SKM-1 treated with dmso at 0.1 percent for 144 hours (cell line): ENCODE data around the gene SMCHD1.
"Not testable (repeated sequence)": the region's sequence is repeated elsewhere in the genome, so short reads cannot be mapped to it uniquely, and the experiment has no call there.

Experiments
- DNase-seq: peaks from one replicate; lab custom pipeline; 2025; ENCODE audit not compliant: unreplicated experiment; lab: John Stamatoyannopoulos, UW

The SMCHD1 gene

DNA sequence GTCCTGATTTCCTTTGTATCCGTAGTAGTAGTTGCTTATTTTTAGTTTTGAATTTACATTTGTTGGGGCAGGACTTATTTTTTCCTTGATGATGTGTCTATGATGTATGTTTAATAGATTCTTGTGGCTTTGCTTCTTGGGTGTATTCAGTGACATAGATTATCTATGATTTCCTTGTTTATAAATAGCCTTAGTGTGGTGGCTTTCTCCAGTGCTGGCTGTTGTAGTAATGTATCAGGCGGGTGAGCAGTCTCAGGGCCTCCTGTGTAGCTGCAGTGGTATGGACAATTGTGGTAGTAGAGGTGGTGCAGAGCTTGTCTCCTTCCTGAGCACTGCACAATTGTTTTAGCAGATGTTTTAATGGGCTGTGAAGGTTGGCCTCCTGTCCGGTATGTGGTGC, 60.5 kb downstream of the SMCHD1 start:
- DNase-seq = no peak

DNA sequence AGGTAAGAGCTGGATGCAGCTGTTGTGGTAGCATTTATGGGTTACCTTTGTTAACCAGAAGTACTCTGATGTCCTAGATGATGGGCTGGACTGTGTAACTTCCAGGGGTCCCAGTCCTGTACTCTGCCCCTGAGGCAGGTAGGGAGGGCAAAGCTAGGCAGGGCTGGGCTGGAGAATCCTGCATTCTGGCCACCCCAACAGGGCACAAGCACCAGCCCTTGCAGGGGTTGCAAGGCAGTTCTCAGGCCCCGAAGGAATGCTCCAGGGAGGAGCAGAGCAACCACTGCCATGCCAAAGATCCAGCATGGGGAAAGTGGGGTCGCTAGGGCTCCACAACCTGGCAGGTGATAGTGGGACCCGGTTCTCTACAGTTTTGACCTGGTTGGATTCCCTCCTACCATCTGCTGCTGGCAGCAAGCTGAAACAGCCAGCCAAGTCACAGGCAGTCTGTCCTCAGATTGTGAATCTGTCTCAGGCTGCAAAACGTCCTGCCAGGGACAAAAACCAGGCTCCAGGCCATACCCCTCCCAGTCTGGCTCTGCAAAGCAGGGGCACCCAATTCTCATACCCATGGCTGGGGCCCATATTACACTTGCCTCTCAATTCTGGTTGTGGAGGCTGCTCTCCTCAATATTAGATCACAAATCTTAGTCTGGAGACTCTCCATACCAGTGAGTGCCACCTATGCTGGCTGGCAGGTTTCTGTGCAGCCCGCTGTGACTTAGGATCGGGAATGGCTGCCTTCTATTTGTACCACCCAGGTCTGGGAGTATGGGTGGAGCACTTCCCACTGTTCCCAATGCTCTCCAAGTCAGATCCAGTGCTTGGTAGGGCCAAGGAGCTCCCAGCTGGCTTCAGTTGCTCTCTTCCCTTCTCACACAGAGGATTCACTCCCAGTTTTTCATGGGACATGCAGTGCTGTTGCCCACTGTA, 61.1 kb downstream of the SMCHD1 start:
- no peak for DNase-seq

DNA sequence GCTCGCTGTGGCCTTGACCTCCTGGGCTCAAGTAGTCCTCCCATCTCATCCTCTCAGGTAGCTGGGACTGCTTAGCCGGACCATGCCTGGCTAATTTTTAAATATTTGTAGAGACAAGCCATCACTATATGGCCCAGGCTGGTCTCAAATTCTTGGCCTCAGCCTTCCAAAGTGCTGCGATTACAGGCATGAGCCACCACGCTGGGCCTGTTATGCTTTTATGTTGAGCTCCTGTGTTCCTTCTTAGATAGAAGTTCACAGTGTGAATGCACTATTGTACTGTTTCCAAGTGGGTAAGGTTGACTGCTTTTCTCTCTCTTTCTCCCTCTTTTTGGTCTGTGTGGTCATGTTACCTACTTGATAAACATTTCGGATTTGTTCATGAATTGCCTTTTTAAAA, 61.9 kb downstream of the SMCHD1 start:
- no peak for DNase-seq

DNA sequence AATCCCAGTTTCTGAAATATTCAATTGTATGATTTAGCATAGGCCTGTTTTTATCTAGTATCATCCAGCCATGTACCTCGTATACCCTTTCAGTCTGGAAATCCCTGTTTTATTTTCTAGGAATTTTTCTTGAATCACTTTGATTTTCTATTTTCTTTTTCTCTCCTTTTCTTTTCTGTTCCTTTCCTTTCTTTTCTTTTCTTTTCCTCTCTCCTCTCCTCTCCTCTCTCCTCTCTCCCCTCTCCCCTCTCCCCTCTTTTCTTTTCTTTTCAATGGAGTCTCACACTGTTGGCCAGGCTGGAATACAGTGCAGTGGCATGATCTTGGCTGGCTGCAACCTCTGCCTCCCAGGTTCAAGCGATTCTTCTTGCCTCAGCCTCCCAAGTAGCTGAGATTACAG, 63.5 kb downstream of the SMCHD1 start:
- no peak for DNase-seq

DNA sequence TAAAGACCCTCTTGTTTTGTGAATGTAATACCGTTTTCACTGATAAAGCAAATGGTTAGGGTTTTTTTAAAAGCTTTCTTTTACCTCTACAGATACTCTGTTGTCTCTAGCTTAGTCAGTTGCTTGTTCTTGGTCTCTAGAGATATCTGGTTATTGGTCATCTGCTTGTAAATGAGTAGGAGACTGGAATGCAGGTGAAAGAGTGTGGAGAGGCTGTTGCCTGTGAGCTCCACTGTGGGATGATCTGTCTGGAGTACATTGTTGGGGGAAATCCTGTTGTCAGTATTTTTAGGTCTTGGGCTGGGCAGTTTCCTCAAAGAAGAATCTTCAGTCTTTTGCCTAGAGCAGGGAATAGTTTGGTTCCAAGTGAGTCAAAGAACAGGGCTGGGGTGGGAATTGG, 67.7 kb downstream of the SMCHD1 start:
- DNase-seq = no peak

DNA sequence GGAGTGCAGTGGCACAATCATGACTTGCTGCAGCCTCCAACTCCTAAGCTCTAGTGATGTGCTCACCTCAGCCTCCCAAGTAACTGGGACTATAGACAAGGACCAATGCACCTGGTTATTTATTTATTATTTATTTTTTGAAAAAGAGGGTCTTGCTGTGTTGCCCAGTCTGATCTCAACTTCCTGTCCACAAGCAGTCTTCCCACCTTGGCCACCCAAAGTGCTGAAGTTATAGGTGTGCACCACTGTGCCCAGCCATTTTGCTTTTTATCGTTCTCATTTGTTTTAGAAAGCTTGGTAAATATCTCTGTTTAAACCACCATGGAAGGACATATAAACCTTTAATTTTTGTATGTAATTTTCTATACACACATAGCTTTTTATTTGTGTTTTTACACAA, 74.2 kb downstream of the SMCHD1 start:
- DNase-seq = no peak

DNA sequence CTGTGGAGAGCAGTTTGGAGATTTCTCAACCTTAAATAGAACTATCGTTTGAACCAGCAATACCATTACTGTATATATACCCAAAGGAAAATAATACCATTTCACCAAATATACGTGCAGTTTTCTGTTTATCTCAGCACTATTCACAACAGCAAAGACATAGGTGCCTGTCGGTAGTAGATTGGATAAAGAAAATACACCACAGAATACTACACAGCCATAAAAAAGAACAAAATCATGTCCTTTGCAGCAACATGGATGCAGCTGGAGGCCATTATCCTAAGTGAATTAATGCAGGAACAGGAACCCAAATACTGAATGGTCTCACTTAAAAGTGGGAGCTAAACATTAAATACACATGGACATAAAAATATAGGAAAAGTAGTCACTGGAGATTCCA, 81.3 kb downstream of the SMCHD1 start:
- no peak for DNase-seq

DNA sequence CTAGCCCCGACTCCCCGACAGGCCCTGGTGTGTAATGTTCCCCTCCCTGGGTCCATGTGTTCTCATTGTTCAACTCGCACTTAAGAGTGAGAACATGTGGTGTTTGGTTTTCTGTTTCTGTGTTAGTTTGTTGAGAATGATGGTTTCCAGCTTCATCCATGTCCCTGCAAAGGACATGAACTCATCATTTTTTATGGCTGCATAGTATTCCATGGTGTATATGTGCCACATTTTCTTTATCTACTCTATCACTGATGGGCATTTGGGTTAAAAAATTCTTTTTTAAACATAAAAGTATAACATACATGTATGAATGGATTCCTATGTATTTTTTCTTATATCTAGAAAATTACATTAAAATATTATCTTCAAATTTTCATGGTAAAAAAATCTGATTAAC, 84.6 kb downstream of the SMCHD1 start:
- DNase-seq = not testable (repeated sequence)

DNA sequence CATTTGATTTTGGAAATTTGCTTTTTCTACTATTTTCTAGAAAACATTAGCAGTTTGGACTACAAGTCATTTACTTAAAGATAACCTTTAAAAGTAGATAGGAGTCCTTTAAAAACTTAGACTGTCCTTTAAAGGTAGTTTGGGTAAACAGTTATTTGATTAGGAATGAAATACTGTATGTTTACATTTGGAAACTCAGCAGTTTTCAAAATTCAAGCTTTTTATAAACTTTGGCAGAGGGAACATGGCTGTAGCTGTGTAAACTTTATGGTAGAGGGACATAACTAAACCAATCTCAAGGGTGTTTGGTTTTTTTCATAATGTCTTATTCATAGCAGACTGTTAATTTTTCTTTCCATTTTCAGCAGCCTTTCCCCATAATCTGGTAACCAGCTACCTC, 90.7 kb downstream of the SMCHD1 start:
- no peak for DNase-seq

DNA sequence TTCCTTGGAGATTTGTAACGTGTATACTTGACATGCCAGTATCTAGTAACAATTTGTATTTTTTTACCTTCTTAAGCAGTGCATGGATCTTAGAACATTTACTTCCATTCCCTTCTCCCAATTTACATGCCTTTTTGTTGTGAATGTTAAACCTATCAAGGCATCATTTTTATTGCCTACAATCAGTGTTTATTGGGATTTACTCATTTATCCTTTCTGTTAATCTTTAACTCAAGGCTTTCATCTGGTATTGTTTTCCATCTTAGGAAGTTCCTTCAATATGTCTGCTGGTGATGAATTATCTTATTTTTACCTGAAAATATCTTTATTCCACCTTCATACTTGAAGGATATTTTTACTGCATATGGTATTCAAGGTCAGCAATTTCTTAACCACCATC, 102.8 kb downstream of the SMCHD1 start:
- no peak for DNase-seq

DNA sequence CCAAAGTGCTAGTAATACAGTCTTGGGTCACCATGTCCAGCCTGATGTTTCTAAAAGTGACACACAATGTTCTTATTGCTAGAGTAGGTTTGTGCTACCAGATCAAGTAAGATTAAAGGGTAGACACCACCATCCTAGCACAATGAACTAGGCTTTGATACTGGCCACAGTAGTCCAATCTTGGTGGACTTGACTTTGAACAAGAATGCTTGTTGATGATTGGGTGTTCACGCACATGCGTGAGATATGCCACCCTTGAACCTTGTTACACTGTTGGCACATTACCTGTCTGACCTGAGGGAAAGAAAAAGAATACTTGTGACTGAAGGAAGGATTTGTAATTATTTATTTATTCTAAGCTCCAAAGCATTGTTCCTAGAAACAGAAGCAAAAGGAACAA, 119.1 kb downstream of the SMCHD1 start:
- DNase-seq = no peak

DNA sequence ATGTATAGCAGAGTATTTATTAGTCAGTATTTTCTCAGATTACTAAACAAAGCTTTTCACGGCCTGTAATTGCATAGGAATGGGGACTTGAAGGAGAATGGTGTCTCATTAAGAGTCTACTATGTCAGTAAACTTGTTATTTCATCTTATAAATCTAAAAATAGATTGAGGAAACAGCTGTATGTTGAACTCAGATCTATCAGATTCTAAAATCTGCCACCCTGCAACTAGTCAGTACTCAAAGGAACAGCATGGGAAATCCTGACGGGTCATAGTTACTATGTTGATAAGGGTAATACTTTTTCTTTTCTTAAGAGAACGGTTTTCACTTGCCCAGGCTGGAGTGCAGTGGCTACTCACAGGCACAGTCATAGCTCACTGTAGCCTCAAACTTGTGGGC, 121.1 kb downstream of the SMCHD1 start:
- DNase-seq = no peak

DNA sequence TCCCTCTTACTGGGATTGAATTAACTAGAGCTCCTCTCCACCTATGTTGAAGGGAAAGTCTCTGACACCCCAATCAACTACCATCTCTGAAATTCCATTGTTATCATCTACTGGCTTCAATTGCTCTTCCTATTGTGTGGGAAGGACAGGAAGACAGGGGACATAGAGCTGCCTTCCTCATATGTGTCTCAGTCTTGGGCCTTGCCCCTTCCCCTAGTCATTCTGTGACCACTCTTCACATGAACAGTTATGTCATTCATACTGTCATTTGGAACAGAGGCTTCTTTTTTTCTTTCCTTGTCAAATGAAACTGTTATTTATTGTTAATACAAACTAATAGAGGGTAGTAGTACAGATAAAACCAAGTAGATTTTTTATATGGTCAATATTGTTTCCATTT, 121.7 kb downstream of the SMCHD1 start:
- no peak for DNase-seq

DNA sequence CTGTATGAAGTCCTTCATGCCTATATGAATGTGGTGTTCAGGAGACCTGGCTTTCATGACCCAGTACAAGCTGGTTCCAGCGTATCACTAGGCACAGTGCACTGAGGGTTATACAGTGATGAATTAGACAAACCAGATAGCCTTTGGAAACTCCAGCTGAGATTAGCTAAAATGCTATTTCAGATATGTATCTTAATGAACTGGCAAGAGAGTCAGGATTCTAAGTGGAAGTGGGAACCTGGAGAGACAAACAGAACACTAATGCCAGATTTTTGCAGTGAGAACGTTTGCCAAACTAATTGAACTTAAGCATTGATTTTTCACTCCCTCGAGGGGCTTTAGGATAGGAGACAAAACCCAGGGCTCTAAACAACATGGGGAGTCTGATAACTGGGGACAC, 125.2 kb downstream of the SMCHD1 start:
- no peak for DNase-seq

DNA sequence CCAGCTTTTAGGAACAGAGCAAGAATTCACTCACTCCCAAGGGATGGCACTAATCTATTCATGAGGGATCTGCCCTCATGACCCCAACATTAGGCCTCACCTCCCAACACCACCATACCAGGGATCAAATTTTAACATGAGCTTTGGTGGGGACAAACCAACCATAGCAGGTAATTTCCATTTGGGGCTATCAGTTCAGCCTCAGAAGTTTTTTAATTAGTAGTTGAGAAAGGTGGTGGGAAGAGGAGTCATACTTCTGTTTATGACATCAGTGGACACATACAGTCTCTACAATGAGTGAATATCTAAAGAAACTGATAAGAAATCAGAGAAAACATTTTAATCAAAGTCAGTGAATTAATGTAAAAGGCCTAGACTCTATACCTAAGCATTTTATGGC, 131.7 kb downstream of the SMCHD1 start:
- no peak for DNase-seq

DNA sequence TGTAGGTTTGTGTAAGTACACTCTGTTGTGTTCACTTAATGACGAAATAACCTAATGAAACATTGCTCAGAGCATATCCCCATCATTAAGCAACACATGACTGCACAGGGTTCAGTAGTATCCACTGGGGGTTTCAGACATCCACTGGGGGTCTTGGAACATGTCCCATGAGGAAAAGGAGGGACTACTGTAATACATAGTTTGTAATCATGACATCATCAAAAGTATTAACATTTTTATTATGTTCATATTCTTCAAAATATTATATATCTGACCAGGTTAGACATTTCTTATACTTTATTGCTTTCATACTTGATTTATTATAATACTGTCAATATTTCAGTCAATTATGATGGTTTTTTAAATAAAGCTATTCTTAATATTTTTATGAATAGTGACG, 136.9 kb downstream of the SMCHD1 start:
- no peak for DNase-seq

DNA sequence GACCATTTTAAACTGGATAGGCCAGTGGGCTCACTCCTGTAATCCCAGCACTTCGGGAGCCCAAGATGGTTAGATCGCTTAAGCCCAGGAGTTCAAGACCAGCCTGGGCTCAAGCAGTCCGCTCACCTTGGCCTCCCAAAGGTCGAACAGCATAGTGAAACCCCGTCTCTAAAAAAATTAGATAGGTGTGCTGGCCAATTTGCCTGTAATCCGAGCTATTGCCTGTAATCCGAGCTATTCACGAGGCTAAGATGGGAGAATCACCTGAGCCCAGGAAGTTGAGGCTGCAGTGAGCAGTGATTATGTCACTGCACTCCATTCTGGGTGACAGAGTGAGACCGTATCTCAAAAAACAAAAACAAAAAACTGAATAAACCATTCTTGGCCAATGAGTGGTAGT, 138.6 kb downstream of the SMCHD1 start:
- DNase-seq = no peak

DNA sequence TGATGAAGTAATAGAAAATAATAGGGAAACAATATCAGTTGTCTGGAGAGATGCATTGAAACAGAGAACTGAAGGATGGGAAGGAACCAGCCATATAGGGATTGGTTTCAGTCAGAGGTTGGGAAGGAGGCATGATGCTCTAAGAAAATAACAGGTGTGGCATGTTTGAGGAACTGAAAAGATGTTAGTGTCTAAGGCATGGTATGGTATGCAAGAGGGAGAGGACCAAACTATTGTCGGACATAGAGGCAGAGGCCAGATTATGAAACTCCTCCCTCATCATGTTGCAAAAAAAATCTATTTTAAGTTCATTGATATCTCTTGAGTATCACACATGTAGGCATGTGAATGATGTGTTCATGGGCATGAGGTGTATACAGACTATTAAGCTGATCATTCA, 142.4 kb downstream of the SMCHD1 start:
- DNase-seq = no peak

DNA sequence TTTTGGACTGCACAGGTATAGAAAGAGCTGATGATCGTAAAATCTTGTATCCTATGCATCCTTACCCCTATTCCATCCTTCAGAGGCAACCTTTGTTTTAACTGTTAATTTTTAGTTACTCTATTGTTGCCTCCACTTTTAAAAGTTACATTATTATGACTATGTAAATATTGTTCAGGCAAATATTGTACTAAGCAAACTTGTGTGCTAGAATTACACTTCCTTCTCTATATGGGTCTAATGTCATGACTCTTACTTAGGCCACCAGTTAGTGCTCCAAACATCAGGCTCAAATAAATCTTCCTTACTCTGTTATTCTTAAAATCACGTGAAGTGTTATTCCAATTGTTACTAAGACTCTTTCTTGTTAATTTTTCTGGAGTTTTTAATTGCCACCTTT, 143.8 kb downstream of the SMCHD1 start:
- no peak for DNase-seq

DNA sequence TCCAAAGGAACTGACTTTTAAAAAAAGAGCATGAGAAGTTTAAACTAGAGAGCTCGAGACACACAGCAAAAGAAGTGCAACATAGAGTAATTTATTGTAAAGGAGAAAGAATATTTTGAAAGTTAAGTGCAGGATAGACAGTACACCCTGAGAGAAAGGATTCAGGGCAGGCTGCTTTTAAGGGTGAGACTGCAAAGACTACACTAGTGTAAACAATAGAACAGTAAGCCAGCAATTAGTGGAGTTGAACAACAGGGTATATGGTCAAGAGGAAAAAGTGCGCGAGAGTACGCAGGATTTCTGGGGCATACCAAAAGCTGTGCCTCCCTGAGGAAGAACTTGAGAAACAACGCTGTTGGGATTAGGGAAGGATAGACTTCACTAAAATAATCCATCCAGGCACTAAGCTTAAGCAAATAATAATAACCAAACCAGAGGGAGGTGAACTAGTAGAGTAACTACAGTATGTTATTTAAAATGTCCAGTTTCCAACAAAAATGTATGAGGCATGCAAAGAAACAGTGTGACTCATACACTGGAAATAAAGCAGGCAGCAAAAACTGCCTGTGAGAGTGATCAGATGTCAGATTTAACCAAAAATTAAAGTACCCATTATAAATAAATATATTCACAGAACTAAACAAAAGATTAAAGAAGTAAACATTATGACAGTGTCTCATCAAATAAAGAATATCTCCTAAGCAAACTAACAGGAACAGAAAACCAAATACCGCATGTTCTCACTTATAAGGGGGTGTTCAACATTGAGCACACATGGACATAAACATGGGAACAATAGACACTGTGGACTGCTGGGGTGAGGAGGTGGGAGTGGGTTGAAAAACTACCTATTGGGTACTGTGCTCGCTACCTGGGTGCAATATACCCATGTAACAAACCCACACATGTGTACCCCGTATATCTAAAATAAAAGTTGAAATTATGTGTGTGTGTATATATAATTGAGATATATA, 150.7 kb downstream of the SMCHD1 start:
- DNase-seq = no peak

DNA sequence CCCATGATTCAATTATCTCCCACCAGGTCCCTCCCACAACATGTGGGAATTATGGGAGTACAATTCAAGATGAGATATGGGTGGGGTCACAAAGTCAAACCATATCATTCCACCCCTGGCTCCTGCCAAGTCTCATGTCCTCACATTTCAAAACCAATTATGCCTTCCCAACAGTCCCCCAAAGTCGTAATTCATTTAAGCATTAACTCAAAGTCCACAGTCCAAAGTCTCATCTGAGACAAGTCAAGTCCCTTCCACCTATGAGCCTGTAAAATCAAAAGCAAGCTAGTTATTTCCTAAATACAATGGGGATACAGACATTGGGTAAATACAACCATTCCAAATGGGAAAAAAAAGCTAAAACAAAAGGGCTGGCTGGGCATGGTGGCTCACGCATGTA, 153.1 kb downstream of the SMCHD1 start:
- not testable (repeated sequence) for DNase-seq

DNA sequence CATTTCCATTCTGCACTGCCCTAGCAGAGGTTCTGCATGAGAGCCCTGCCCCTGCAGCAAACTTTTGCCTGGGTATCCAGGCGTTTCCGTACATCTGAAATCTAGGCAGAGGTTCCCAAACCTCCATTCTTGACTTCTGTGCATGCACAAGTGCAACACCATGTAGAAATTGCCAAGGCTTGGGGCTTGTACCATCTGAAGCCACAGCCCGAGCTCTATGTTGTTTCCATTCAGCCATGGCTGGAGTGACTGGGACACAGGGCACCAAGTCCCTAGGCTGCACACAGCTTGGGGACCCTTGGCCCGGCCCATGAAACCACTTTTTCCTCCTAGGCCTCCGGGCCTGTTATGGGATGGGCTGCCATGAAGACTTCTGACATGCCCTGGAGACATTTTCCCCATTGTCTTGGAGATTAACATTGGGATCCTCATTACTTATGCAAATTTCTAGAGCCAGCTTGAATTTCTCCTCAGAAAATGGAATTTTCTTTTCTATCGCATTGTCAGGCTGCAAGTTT, 154.2 kb downstream of the SMCHD1 start:
- not testable (repeated sequence) for DNase-seq
